Neuronal stem cell (in vitro differentiated cells): ENCODE measurements around the gene PDZD2.

Source experiments
- DNase-seq: peaks from one replicate; pipeline ENCODE4 v3.0.0-alpha.2; 2013; ENCODE audit warnings: low spot score
- H2AFZ ChIP-seq: one replicate; pipeline ENCODE4 v1.6.1; 2013; ENCODE audit warnings: mild to moderate bottlenecking, low read length, inconsistent platforms
- H2AK5ac ChIP-seq: 2 replicates; pipeline ENCODE4 v1.6.1; 2013; ENCODE audit warnings: low read depth, mild to moderate bottlenecking, inconsistent platforms, low read length, moderate library complexity, mixed read lengths
- H2BK120ac ChIP-seq: 2 replicates; pipeline ENCODE4 v1.6.1; 2013; ENCODE audit warnings: low read depth, mild to moderate bottlenecking, inconsistent platforms, low read length, moderate library complexity, mixed read lengths
- H2BK12ac ChIP-seq: one replicate; pipeline ENCODE4 v1.6.1; 2013; ENCODE audit warnings: low read length, inconsistent platforms
- H2BK15ac ChIP-seq: 2 replicates; pipeline ENCODE4 v1.6.1; 2013; ENCODE audit warnings: mild to moderate bottlenecking, low read length, inconsistent platforms, mixed read lengths
- H2BK5ac ChIP-seq: one replicate; pipeline ENCODE4 v1.6.1; 2013; ENCODE audit warnings: inconsistent platforms, mild to moderate bottlenecking, low read length, moderate library complexity
- H3K14ac ChIP-seq: one replicate; pipeline ENCODE4 v1.6.1; 2013; ENCODE audit warnings: low read length, inconsistent platforms
- H3K18ac ChIP-seq: 2 replicates; pipeline ENCODE4 v1.6.1; 2013; ENCODE audit warnings: low read length, inconsistent platforms
- H3K23ac ChIP-seq: 2 replicates; pipeline ENCODE4 v1.6.1; 2013; ENCODE audit warnings: low read depth, mild to moderate bottlenecking, mixed read lengths, low read length, inconsistent platforms; ENCODE audit not compliant: poor library complexity
- H3K27ac ChIP-seq: replicated peaks from 3 replicates; pipeline ENCODE4 v1.5.1; 2013; ENCODE audit warnings: low read length, inconsistent platforms
- H3K27me3 ChIP-seq, 3 experiments: 2 replicates each; pipeline ENCODE4 v1.6.1; 2013; ENCODE audit warnings: low read length in 3 of 3, mild to moderate bottlenecking in 2 of 3, inconsistent platforms in 1 of 3, low read depth in 1 of 3, mixed read lengths in 1 of 3, moderate library complexity in 1 of 3; ENCODE audit not compliant: control insufficient read depth in 3 of 3, insufficient read depth in 3 of 3
- H3K36me3 ChIP-seq, 2 donors: replicated peaks in 1 of 2; 2 replicates each; pipeline ENCODE4 v1.6.1; 2013; ENCODE audit warnings: low read length in 2 of 2; ENCODE audit not compliant: control insufficient read depth in 2 of 2, insufficient read depth in 2 of 2
- H3K4ac ChIP-seq: 2 replicates; pipeline ENCODE4 v1.6.1; 2013; ENCODE audit warnings: inconsistent platforms, mild to moderate bottlenecking, low read length, moderate library complexity
- H3K4me1 ChIP-seq, 2 donors: 1 replicate in 1 of 2; 2 replicates in 1 of 2; pipeline ENCODE4 v1.6.1; 2013; ENCODE audit warnings: low read length in 2 of 2, low read depth in 1 of 2; ENCODE audit not compliant: control insufficient read depth in 2 of 2, insufficient read depth in 1 of 2
- H3K4me2 ChIP-seq: one replicate; pipeline ENCODE4 v1.6.1; 2013; ENCODE audit warnings: mild to moderate bottlenecking, low read length, inconsistent platforms; ENCODE audit not compliant: insufficient read depth, poor library complexity, severe bottlenecking
- H3K4me3 ChIP-seq, 2 donors: 2 replicates each; pipeline ENCODE4 v1.5.1; 2013; ENCODE audit warnings: low read length in 2 of 2, mild to moderate bottlenecking in 2 of 2, inconsistent platforms in 1 of 2, moderate library complexity in 1 of 2
- H3K79me1 ChIP-seq: one replicate; pipeline ENCODE4 v1.6.1; 2013; ENCODE audit warnings: low read depth, mild to moderate bottlenecking, inconsistent platforms, low read length, moderate library complexity
- H3K9ac ChIP-seq: one replicate; pipeline ENCODE4 v1.6.1; 2013; ENCODE audit warnings: mild to moderate bottlenecking, low read depth, low read length, inconsistent platforms; ENCODE audit not compliant: poor library complexity
- H3K9me3 ChIP-seq, 2 donors: replicated peaks in 1 of 2; 2 replicates each; pipeline versions ENCODE3 to v1.6.1; 2013; ENCODE audit warnings: low read length in 2 of 2, mild to moderate bottlenecking in 2 of 2, inconsistent platforms in 1 of 2, low read depth in 1 of 2, mixed read lengths in 1 of 2, moderate library complexity in 1 of 2; ENCODE audit not compliant: control insufficient read depth in 2 of 2, insufficient read depth in 1 of 2
- H4K8ac ChIP-seq: one replicate; pipeline ENCODE4 v1.6.1; 2013; ENCODE audit warnings: low read depth, mild to moderate bottlenecking, inconsistent platforms, low read length, moderate library complexity
- H4K91ac ChIP-seq: one replicate; pipeline ENCODE4 v1.6.1; 2013; ENCODE audit warnings: low read length, low read depth, mild to moderate bottlenecking, inconsistent platforms; ENCODE audit not compliant: poor library complexity
- WGBS, 2 donors: extraction: QIAGEN DNeasy Blood & Tissue Kit; methylation state at CpG; one replicate each; pipeline ENCODE4 v1.1.7; 2013; ENCODE audit warnings: missing lambda C conversion rate in 2 of 2, mixed read lengths in 1 of 2; ENCODE audit not compliant: insufficient read length in 2 of 2, insufficient replicate concordance in 1 of 2; ENCODE audit errors: extremely low coverage in 2 of 2; 5-methylcytosine and 5-hydroxymethylcytosine counted together

The PDZD2 gene

DNA sequence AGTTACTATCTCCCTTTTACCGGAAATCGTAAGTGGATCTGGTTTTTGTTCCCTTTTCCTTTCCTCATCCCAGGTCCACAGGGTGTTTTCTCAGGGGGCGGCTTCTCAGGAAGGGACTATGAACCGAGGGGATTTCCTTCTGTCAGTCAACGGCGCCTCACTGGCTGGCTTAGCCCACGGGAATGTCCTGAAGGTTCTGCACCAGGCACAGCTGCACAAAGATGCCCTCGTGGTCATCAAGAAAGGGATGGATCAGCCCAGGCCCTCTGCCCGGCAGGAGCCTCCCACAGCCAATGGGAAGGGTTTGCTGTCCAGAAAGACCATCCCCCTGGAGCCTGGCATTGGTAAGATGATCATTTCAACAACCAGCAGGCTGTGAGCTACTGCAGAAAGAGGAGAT lies 459.4 kb downstream of the PDZD2 start:
- H3K9me3 ChIP-seq = no peaks in the 10 kb centered on the region
- peaks cover 0 to 3% of the 10 kb centered on the region in 2 donors for H3K4me1 ChIP-seq
- DNase-seq = no peak
- no peak overlapping the region for H3K4me2 ChIP-seq
- H2BK12ac ChIP-seq = no peak overlapping the region
- no CpG with 5 or more reads among the region's 9 CpGs for WGBS, 2 donors
- H4K8ac ChIP-seq = no peak overlapping the region
- no peak overlapping the region for H3K27ac ChIP-seq
- H2BK15ac ChIP-seq = no peak overlapping the region
- no peak overlapping the region for H2AK5ac ChIP-seq
- no peak overlapping the region for H3K23ac ChIP-seq
- H2BK120ac ChIP-seq = no peak overlapping the region
- no peaks in the 10 kb centered on the region for H3K79me1 ChIP-seq
- no peak overlapping the region for H3K4ac ChIP-seq
- no peak overlapping the region for H2AFZ ChIP-seq
- H3K4me3 ChIP-seq = no peak overlapping the region
- H3K36me3 ChIP-seq = peaks cover 16 to 64% of the 10 kb centered on the region in 2 donors
- H3K18ac ChIP-seq = no peak overlapping the region
- H4K91ac ChIP-seq = no peak overlapping the region
- H3K14ac ChIP-seq = no peak overlapping the region
- H2BK5ac ChIP-seq = no peak overlapping the region
- H3K27me3 ChIP-seq = no peaks in the 10 kb centered on the region
- H3K9ac ChIP-seq = no peak overlapping the region

GRCh38 chr5:32098890-32099310 lies 460.0 kb downstream of the PDZD2 start:
- Histone ChIP-seq H4K91ac (no peak overlapping the region), H3K14ac (no peak overlapping the region), H2BK120ac (no peak overlapping the region), H2BK12ac (no peak overlapping the region), H3K9ac (no peak overlapping the region), H3K36me3 (peaks cover 22 to 70% of the 10 kb centered on the region in 2 donors), H3K79me1 (no peaks in the 10 kb centered on the region), H3K27me3 (no peaks in the 10 kb centered on the region), H2AFZ (no peak overlapping the region), H3K4me2 (no peak overlapping the region), H3K4me1 (peaks cover 0 to 3% of the 10 kb centered on the region in 2 donors), H4K8ac (no peak overlapping the region), H3K18ac (no peak overlapping the region), H3K9me3 (no peaks in the 10 kb centered on the region), H3K4me3 (no peak overlapping the region), H3K27ac (no peak overlapping the region), H2AK5ac (no peak overlapping the region), H2BK15ac (no peak overlapping the region), H2BK5ac (no peak overlapping the region), H3K4ac (no peak overlapping the region), H3K23ac (no peak overlapping the region)
- WGBS, 2 donors = no CpG with 5 or more reads among the region's 11 CpGs
- no peak for DNase-seq

GRCh38 chr5:32099486-32100035 lies 460.6 kb downstream of the PDZD2 start:
- Histone ChIP-seq H3K36me3 (peaks cover 23 to 77% of the 10 kb centered on the region in 2 donors), H3K9ac (no peak overlapping the region)

GRCh38 chr5:32100230-32100629 lies 461.3 kb downstream of the PDZD2 start:
- Histone ChIP-seq H3K4me2 (no peak overlapping the region), H2AK5ac (no peak overlapping the region), H2BK5ac (no peak overlapping the region), H3K23ac (no peak overlapping the region), H2BK12ac (no peak overlapping the region), H3K79me1 (no peaks in the 10 kb centered on the region), H2BK15ac (no peak overlapping the region), H3K4ac (no peak overlapping the region), H3K14ac (no peak overlapping the region), H3K4me1 (peaks cover 0 to 3% of the 10 kb centered on the region in 2 donors), H3K27me3 (no peaks in the 10 kb centered on the region), H3K27ac (no peak overlapping the region), H4K8ac (no peak overlapping the region), H3K18ac (no peak overlapping the region), H3K36me3 (peaks cover 25 to 80% of the 10 kb centered on the region in 2 donors), H3K9me3 (no peaks in the 10 kb centered on the region), H3K4me3 (no peak overlapping the region), H2AFZ (no peak overlapping the region), H4K91ac (no peak overlapping the region), H3K9ac (no peak overlapping the region), H2BK120ac (no peak overlapping the region)
- WGBS, 2 donors = no CpG with 5 or more reads among the region's 6 CpGs
- no peak for DNase-seq

More at GRCh38 chr5:32099486-32100035, 460.6 kb downstream of the PDZD2 start:
- Histone ChIP-seq H2BK15ac (no peak overlapping the region), H3K27ac (no peak overlapping the region), H3K79me1 (no peaks in the 10 kb centered on the region), H3K4me1 (peaks cover 0 to 3% of the 10 kb centered on the region in 2 donors), H2AFZ (no peak overlapping the region), H2AK5ac (no peak overlapping the region), H2BK120ac (no peak overlapping the region), H3K4me2 (no peak overlapping the region), H4K8ac (no peak overlapping the region), H3K18ac (no peak overlapping the region), H3K27me3 (no peaks in the 10 kb centered on the region), H4K91ac (no peak overlapping the region), H3K14ac (no peak overlapping the region), H3K23ac (no peak overlapping the region), H2BK12ac (no peak overlapping the region), H3K9me3 (no peaks in the 10 kb centered on the region), H2BK5ac (no peak overlapping the region), H3K4me3 (no peak overlapping the region), H3K4ac (no peak overlapping the region)
- WGBS, 2 donors = no CpG with 5 or more reads among the region's 9 CpGs
- DNase-seq = no peak
